Kidney epithelial cell (primary cell): Measurements from ENCODE around the gene IPCEF1. TPM values are rescaled to one million over a fixed set of nuclear protein-coding genes. Genes with fewer than 3 reads are reported as not detected.
"Not testable (repeated sequence)": the region's sequence is repeated elsewhere in the genome, so short reads cannot be mapped to it uniquely, and the experiment has no call there.

Experiments used
- DNase-seq: peaks from one replicate; pipeline ENCODE4 v3.0.0-alpha.2; 2010; ENCODE audit warnings: low read depth
- H3K27me3 ChIP-seq: 2 replicates; pipeline ENCODE4 v1.6.0; 2011; ENCODE audit warnings: low read length; ENCODE audit not compliant: control insufficient read depth, insufficient read depth
- H3K36me3 ChIP-seq: 2 replicates; pipeline ENCODE4 v1.5.1; 2011; ENCODE audit warnings: low read length; ENCODE audit not compliant: control insufficient read depth, insufficient read depth
- H3K4me3 ChIP-seq: 2 replicates; pipeline ENCODE4 v1.5.1; 2011; ENCODE audit warnings: low read depth, mild to moderate bottlenecking, control low read depth, low read length
- total RNA-seq: library from RNA; depleted of rRNA; stranded (reverse); fragments of >200 nt; gene quantifications from 2 replicates; pipeline ENCODE4 v1.2.3, GENCODE V29; 2015
- TF ChIP-seq, protein P1 (sequence below): IDR thresholded peaks from 2 replicates; pipeline ENCODE4 v1.5.1; 2011; ENCODE audit warnings: mild to moderate bottlenecking, moderate library complexity, low read length, control low read depth, inconsistent platforms; ENCODE audit not compliant: insufficient read depth, poor library complexity, severe bottlenecking

IPCEF1 gene
- total RNA-seq, 1 donor from 2014 or later = 1.0 TPM

DNA sequence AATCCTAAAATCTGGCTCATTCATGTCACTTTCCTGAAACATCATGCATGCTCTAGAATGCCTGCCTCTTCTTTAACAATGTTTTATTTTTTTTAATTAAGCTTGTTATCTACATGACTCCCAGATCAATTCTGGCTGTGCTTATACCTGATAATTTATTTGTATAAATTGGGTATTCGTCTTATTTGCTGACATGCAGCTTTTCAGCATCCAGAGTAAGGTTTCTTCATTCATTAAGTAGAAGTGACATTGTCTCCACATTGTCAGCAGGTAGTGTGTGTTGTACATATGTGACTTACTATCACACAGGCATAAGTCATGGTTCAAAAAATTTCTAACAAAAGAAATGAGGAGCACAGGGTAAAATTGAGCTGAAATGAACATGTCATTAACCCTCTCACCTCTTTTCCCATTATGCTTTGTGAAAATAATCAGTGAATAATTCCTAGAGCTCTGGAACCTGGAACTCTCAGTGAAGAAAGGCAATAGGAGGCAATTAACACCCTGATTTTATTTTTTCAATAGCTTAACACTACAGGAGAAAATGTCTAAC lies 160.2 kb downstream of the IPCEF1 start:
- Histone ChIP-seq H3K4me3 (no peak overlapping the region), H3K36me3 (no peaks in the 10 kb centered on the region), H3K27me3 (no peaks in the 10 kb centered on the region)
- no peak for DNase-seq
- TF ChIP-seq, protein P1, sequence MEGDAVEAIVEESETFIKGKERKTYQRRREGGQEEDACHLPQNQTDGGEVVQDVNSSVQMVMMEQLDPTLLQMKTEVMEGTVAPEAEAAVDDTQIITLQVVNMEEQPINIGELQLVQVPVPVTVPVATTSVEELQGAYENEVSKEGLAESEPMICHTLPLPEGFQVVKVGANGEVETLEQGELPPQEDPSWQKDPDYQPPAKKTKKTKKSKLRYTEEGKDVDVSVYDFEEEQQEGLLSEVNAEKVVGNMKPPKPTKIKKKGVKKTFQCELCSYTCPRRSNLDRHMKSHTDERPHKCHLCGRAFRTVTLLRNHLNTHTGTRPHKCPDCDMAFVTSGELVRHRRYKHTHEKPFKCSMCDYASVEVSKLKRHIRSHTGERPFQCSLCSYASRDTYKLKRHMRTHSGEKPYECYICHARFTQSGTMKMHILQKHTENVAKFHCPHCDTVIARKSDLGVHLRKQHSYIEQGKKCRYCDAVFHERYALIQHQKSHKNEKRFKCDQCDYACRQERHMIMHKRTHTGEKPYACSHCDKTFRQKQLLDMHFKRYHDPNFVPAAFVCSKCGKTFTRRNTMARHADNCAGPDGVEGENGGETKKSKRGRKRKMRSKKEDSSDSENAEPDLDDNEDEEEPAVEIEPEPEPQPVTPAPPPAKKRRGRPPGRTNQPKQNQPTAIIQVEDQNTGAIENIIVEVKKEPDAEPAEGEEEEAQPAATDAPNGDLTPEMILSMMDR = no peak

DNA sequence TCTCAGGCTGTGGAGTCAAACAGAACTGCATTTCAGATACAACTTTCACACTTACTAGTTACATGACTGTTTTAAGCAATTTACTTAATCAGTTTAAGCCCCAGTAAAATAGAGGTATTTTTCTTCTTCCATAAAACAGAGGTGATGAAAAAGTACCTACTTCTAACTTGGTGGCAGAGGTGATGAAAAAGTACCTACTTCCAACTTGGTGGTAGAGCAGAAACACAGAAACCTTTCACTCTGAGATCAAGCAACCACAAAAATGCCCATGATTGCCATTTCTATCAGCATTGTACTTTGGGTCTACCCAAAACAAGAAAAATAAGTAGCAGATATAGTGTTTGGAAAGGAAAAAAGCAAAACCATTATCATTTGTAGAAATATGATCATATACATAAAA lies 168.9 kb downstream of the IPCEF1 start:
- Histone ChIP-seq H3K36me3 (no peaks in the 10 kb centered on the region), H3K4me3 (no peak overlapping the region), H3K27me3 (no peaks in the 10 kb centered on the region)
- TF ChIP-seq, protein P1 = no peak
- DNase-seq = no peak

- no peaks in the 10 kb centered on the region for H3K36me3 ChIP-seq
- no peaks in the 10 kb centered on the region for H3K27me3 ChIP-seq
- TF ChIP-seq, protein P1 = no peak
- H3K4me3 ChIP-seq = no peak overlapping the region
- no peak for DNase-seq
Observed at GRCh38 chr6:154187203-154187602, 169.4 kb downstream of the IPCEF1 start.

GRCh38 chr6:154179434-154179833 lies 177.2 kb downstream of the IPCEF1 start:
- Histone ChIP-seq H3K4me3 (no peak overlapping the region), H3K27me3 (no peaks in the 10 kb centered on the region), H3K36me3 (no peaks in the 10 kb centered on the region)
- TF ChIP-seq, protein P1 = no peak
- no peak for DNase-seq

GRCh38 chr6:154172393-154172792 lies 184.2 kb downstream of the IPCEF1 start:
- not testable (repeated sequence) for DNase-seq, H3K4me3 ChIP-seq, H3K27me3 ChIP-seq, H3K36me3 ChIP-seq

GRCh38 chr6:154170106-154170505 lies 186.5 kb downstream of the IPCEF1 start:
- H3K27me3 ChIP-seq = no peaks in the 10 kb centered on the region
- no peak for DNase-seq
- H3K4me3 ChIP-seq = no peak overlapping the region
- TF ChIP-seq, protein P1 = no peak
- H3K36me3 ChIP-seq = no peaks in the 10 kb centered on the region
